NCI-H526 treated with DMSO at 0.1 percent for 48 hours (cell line): Measurements from ENCODE around the gene RNF225.
A peak's percentile ranks its signal among the peaks of the same experiment; 100 is the strongest.
"Not testable (repeated sequence)": the region's sequence is repeated elsewhere in the genome, so short reads cannot be mapped to it uniquely, and the experiment has no call there.

ENCODE experiments used
- DNase-seq: peaks from one replicate; lab custom pipeline; 2025; lab: John Stamatoyannopoulos, UW

RNF225 gene

GRCh38 chr19:58362272-58362994 lies 33.0 kb upstream of the RNF225 start, which contains the start of gene ZNF497:
ZNF497 (minus strand) TSS chr19:58362751; CDS start chr19:58357635, 5,116 bp downstream.
- peak; percentile 89 for DNase-seq

- no peak for DNase-seq
Observed at GRCh38 chr19:58364146-58364545, 31.3 kb upstream of the RNF225 start.

GRCh38 chr19:58366585-58367430 lies 28.6 kb upstream of the RNF225 start:
- DNase-seq, result no peak

GRCh38 chr19:58367698-58368454 lies 27.6 kb upstream of the RNF225 start:
- no peak for DNase-seq

GRCh38 chr19:58368561-58369360 lies 26.7 kb upstream of the RNF225 start:
- DNase-seq, result no peak

GRCh38 chr19:58372311-58373133 lies 22.9 kb upstream of the RNF225 start:
- DNase-seq, result no peak

GRCh38 chr19:58374200-58374599 lies 21.3 kb upstream of the RNF225 start:
- DNase-seq, result no peak

- DNase-seq, result not testable (repeated sequence)
Observed at GRCh38 chr19:58376724-58377123, 18.7 kb upstream of the RNF225 start.

- DNase-seq, result no peak
Observed at GRCh38 chr19:58379246-58379645, 16.2 kb upstream of the RNF225 start.

GRCh38 chr19:58380037-58380661 lies 15.3 kb upstream of the RNF225 start:
- no peak for DNase-seq

GRCh38 chr19:58380662-58381459 lies 14.6 kb upstream of the RNF225 start, which contains the start of gene ZNF837:
ZNF837 (minus strand) TSS chr19:58381030; CDS start chr19:58369332, 11,698 bp downstream.
- DNase-seq, result peak; percentile 99

- DNase-seq, result no peak
Observed at GRCh38 chr19:58381460-58382212, 13.8 kb upstream of the RNF225 start.

- DNase-seq, result no peak
Observed at GRCh38 chr19:58382997-58383603, 12.4 kb upstream of the RNF225 start.

GRCh38 chr19:58385313-58385890 lies 10.1 kb upstream of the RNF225 start:
- DNase-seq, result no peak

GRCh38 chr19:58385891-58386575 lies 9.4 kb upstream of the RNF225 start:
- DNase-seq, result no peak

GRCh38 chr19:58386576-58387337 lies 8.7 kb upstream of the RNF225 start, which contains the start of gene RPS5:
RPS5 (plus strand) TSS chr19:58387269; CDS start chr19:58388138, 869 bp downstream.
- DNase-seq, result peak; percentile 95
